ENCODE results near the gene COL8A1. TPM values are rescaled to one million over a fixed set of nuclear protein-coding genes. Genes with fewer than 3 reads are reported as not detected.

The COL8A1 gene
- total RNA-seq, 1 experiment from 2014 or later: 0.87 TPM

DNA sequence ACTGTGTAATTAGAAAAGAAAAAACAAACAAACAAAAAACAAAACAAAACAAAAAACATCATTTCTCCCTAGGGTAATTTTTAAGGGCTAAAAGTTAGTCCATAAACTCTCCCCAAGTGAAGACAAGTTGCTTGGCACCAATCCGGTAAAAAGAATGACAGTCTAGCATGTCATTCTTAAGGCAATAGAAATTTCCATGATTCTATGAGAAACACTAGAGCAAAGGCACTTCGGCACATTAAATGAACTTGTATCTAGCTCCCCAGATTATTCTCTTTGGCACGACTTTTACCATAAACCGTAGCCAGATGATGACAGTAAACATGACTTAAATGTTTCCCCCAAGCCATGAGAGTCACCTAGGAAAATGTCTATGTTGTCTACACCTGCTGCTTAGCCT, 10.1 kb downstream of the COL8A1 start (continued):
- TF ChIP-seq, protein P1, sequence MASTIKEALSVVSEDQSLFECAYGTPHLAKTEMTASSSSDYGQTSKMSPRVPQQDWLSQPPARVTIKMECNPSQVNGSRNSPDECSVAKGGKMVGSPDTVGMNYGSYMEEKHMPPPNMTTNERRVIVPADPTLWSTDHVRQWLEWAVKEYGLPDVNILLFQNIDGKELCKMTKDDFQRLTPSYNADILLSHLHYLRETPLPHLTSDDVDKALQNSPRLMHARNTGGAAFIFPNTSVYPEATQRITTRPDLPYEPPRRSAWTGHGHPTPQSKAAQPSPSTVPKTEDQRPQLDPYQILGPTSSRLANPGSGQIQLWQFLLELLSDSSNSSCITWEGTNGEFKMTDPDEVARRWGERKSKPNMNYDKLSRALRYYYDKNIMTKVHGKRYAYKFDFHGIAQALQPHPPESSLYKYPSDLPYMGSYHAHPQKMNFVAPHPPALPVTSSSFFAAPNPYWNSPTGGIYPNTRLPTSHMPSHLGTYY (CRISPR knock-in tag; IDR thresholded peaks at IDR 0.05): no peak
- TF ChIP-seq PRRX2 (CRISPR knock-in tag; IDR thresholded peaks at IDR 0.05): no peak
- TF ChIP-seq ELF4 (CRISPR knock-in tag; IDR thresholded peaks at IDR 0.05; ENCODE audit: low read depth): no peak
- TF ChIP-seq, protein P2, sequence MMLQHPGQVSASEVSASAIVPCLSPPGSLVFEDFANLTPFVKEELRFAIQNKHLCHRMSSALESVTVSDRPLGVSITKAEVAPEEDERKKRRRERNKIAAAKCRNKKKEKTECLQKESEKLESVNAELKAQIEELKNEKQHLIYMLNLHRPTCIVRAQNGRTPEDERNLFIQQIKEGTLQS (CRISPR knock-in tag; conservative IDR thresholded peaks at IDR 0.05): no peak

DNA sequence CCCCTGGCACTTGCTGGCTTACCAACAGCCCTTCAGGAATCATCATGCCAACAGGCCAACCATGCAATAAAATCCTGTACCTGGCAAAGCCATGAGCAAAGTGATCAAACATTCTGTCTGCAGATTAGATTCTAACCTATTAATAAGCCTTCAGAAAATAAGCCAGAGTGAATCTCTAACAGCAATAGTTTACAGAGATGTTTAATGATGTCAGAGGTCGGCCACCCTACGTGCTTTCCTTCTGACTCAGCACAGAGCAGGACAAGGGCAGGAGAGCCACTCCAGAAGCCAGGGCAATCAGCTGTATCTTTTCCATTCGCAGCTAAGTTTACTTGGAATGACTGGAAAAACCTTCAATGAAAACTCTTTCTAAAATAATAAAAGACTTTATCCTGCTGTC, 13.1 kb downstream of the COL8A1 start:
- ChIA-PET POLR2A (no interaction called here), CTCF (interaction anchor here (0.7 to 1.1 kb wide), 3 partner anchors 24 to 102 kb away, joined by 3 read pairs; no protein-coding TSS in a partner anchor)
- ATAC-seq (peak; percentile 41; the same call in 1 of the 2 replicates), DNase-seq (ENCODE audit: low spot score) (no peak)
- H3K27ac Mint-ChIP-seq: no peak overlapping the region
- H3K9me3 Mint-ChIP-seq: no peaks in the 10 kb centered on the region
- peaks cover 5% of the 10 kb centered on the region for H3K4me1 Mint-ChIP-seq
- no peak overlapping the region for H3K4me3 Mint-ChIP-seq
- H3K36me3 Mint-ChIP-seq: no peaks in the 10 kb centered on the region
- no peaks in the 10 kb centered on the region for H3K27me3 Mint-ChIP-seq (ENCODE audit: low read depth)
- TF ChIP-seq, protein P3, sequence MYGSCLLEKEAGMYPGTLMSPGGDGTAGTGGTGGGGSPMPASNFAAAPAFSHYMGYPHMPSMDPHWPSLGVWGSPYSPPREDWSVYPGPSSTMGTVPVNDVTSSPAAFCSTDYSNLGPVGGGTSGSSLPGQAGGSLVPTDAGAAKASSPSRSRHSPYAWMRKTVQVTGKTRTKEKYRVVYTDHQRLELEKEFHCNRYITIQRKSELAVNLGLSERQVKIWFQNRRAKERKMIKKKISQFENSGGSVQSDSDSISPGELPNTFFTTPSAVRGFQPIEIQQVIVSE (CRISPR knock-in tag; IDR thresholded peaks at IDR 0.05; ENCODE audit: borderline replicate concordance): no peak
- no peak for TF ChIP-seq JAZF1 (CRISPR knock-in tag; IDR thresholded peaks at IDR 0.05)
- TF ChIP-seq, protein P4, sequence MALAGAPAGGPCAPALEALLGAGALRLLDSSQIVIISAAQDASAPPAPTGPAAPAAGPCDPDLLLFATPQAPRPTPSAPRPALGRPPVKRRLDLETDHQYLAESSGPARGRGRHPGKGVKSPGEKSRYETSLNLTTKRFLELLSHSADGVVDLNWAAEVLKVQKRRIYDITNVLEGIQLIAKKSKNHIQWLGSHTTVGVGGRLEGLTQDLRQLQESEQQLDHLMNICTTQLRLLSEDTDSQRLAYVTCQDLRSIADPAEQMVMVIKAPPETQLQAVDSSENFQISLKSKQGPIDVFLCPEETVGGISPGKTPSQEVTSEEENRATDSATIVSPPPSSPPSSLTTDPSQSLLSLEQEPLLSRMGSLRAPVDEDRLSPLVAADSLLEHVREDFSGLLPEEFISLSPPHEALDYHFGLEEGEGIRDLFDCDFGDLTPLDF (CRISPR knock-in tag; IDR thresholded peaks at IDR 0.05): no peak
- TF ChIP-seq RORB (CRISPR knock-in tag; IDR thresholded peaks at IDR 0.05): no peak
- no peak for TF ChIP-seq ZNF416 (CRISPR knock-in tag; IDR thresholded peaks at IDR 0.05)
- no peak for TF ChIP-seq NFE2L1 (CRISPR knock-in tag; IDR thresholded peaks at IDR 0.05)
- TF ChIP-seq EMX1 (CRISPR knock-in tag; IDR thresholded peaks at IDR 0.05): no peak
- no peak for TF ChIP-seq MXD4 (CRISPR knock-in tag; IDR thresholded peaks at IDR 0.05; ENCODE audit: borderline replicate concordance)
- TF ChIP-seq, protein P5, sequence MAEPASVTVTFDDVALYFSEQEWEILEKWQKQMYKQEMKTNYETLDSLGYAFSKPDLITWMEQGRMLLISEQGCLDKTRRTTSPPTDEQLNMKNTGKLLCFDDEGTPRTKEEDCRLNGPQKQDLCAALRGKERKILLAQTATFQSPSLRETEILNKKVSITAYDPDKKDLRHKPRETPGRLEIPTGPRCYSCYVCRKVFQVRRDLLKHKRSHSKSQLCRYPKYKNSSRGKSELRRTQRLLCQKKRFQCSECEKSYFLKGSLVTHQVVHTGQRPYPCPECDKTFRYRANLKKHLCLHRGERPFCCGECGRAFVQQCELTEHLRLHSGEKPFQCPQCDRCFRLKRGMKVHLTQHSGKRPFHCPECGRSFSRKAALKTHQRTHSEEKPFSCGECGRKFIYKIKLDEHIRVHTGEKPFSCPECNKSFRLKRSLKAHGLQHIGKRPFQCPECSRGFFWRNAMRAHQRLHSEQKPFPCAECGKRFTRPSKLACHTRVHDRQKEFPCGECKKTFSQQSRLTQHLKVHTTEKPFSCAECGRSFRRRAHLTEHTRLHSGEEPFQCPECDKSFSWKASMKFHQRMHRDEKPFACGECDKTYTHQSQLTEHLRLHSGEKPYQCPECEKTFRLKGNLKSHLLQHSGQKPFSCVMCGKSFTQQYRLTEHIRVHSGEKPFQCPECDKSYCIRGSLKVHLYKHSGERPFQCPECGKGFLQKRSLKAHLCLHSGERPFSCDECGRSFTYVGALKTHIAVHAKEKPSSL (CRISPR knock-in tag; conservative IDR thresholded peaks at IDR 0.05): no peak

DNA sequence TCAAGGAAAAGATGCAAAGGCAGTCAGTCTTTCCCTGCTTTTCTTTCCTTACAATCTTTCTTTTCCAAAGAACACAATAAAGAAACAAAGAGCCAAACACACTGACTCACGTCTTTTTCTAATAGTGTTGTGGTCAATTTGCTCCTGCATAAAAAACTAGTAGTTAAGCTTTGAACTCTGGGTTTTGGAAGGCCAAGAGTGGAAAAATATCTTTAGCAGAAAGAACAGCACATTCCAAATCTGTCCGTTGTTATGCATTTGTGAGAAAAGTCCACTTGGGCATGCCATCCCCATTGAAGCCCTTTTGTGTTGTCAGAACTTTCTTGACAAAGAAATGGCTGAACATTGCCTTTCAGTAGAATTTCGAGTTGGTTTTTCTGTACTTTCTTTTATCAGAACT, 18.2 kb downstream of the COL8A1 start:
- H3K27me3 Mint-ChIP-seq (ENCODE audit: low read depth): no peaks in the 10 kb centered on the region
- ChIA-PET CTCF (interaction anchor here (0.9 to 1.9 kb wide), 3 partner anchors 11 to 151 kb away, joined by 4 to 11 read pairs (median 5); no protein-coding TSS in a partner anchor), POLR2A (no interaction called here)
- no peak for DNase-seq (ENCODE audit: low spot score)
- H3K9me3 Mint-ChIP-seq: 0 out of 2 replicates have a peak, but pooled peaks cover 4% of the 10 kb centered on the region
- ATAC-seq: no peak
- no peak overlapping the region for H3K4me3 Mint-ChIP-seq
- TF ChIP-seq, protein P6, sequence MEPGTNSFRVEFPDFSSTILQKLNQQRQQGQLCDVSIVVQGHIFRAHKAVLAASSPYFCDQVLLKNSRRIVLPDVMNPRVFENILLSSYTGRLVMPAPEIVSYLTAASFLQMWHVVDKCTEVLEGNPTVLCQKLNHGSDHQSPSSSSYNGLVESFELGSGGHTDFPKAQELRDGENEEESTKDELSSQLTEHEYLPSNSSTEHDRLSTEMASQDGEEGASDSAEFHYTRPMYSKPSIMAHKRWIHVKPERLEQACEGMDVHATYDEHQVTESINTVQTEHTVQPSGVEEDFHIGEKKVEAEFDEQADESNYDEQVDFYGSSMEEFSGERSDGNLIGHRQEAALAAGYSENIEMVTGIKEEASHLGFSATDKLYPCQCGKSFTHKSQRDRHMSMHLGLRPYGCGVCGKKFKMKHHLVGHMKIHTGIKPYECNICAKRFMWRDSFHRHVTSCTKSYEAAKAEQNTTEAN (CRISPR knock-in tag; IDR thresholded peaks at IDR 0.05): no peak
- TF ChIP-seq IRF2 (CRISPR knock-in tag; IDR thresholded peaks at IDR 0.05; ENCODE audit: borderline replicate concordance, low read depth): no peak
- TF ChIP-seq, protein P4 (CRISPR knock-in tag; IDR thresholded peaks at IDR 0.05): no peak
- TF ChIP-seq GABPB1 (CRISPR knock-in tag; IDR thresholded peaks at IDR 0.05): no peak
- TF ChIP-seq GTF2I (CRISPR knock-in tag; conservative IDR thresholded peaks at IDR 0.05): no peak
- TF ChIP-seq CREB1 (CRISPR knock-in tag; IDR thresholded peaks at IDR 0.05): no peak
- no peak for TF ChIP-seq TCF7 (CRISPR knock-in tag; IDR thresholded peaks at IDR 0.05; ENCODE audit: low read depth)
- TF ChIP-seq JAZF1 (CRISPR knock-in tag; IDR thresholded peaks at IDR 0.05): no peak
- TF ChIP-seq TP53 (CRISPR knock-in tag; IDR thresholded peaks at IDR 0.05): no peak
- TF ChIP-seq NFE2L1 (CRISPR knock-in tag; IDR thresholded peaks at IDR 0.05): no peak
- TF ChIP-seq FOXK1 (CRISPR knock-in tag; IDR thresholded peaks at IDR 0.05): no peak
- no peak for TF ChIP-seq OVOL2 (CRISPR knock-in tag; IDR thresholded peaks at IDR 0.05; ENCODE audit: borderline replicate concordance)
- TF ChIP-seq TEAD4 (CRISPR knock-in tag; IDR thresholded peaks at IDR 0.05): no peak
- no peak for TF ChIP-seq NR1H2 (CRISPR knock-in tag; IDR thresholded peaks at IDR 0.05)
- no peak for TF ChIP-seq SMAD4 (CRISPR knock-in tag; IDR thresholded peaks at IDR 0.05)
- no peak for TF ChIP-seq NR2C2 (CRISPR knock-in tag; IDR thresholded peaks at IDR 0.05)
- no peak for TF ChIP-seq MYBL2 (CRISPR knock-in tag; IDR thresholded peaks at IDR 0.05)
- TF ChIP-seq JUN (CRISPR knock-in tag; IDR thresholded peaks at IDR 0.05): no peak
- H3K27ac Mint-ChIP-seq: no peak overlapping the region
- no peaks in the 10 kb centered on the region for H3K4me1 Mint-ChIP-seq
- no peaks in the 10 kb centered on the region for H3K36me3 Mint-ChIP-seq

Measured in WTC11 (cell line).